GM23338 (cell line): ENCODE data around the gene DNAH9.

ENCODE experiments used
- CREB1 ChIP-seq: fragments of 250-450 bp; sonication (Bioruptor Pico); IDR thresholded peaks from 2 replicates; pipeline ENCODE4 v1.5.0; 2020; ENCODE audit warnings: low read depth, mild to moderate bottlenecking, moderate library complexity
- CTCF ChIP-seq, 2 experiments: fragments of 200-600 bp in 1 of 2; sonication (generic) in 1 of 2; conservative IDR thresholded peaks; 2 replicates each; pipeline versions ENCODE4 v1.5.1 to v1.6.1; 2016 to 2017; ENCODE audit warnings: antibody characterized with exemption in 2 of 2, low read depth in 2 of 2, mild to moderate bottlenecking in 2 of 2, moderate library complexity in 1 of 2
- ETS1 ChIP-seq: IDR thresholded peaks from 2 replicates; pipeline ENCODE4 v1.6.1; 2016; ENCODE audit warnings: antibody characterized with exemption
- EZH2 ChIP-seq: fragments of 200-600 bp; sonication (generic); IDR thresholded peaks from one replicate; pipeline ENCODE4 v1.8.0; 2017; ENCODE audit warnings: antibody characterized with exemption, mild to moderate bottlenecking, low read depth; ENCODE audit not compliant: unreplicated experiment
- EZH2phosphoT487 ChIP-seq: fragments of 200-600 bp; sonication (generic); IDR thresholded peaks from one replicate; pipeline ENCODE4 v1.8.1; 2018; ENCODE audit warnings: antibody characterized with exemption; ENCODE audit not compliant: unreplicated experiment
- POLR2AphosphoS5 ChIP-seq: IDR thresholded peaks from 2 replicates; pipeline ENCODE4 v1.6.1; 2016; ENCODE audit warnings: antibody characterized with exemption, low read depth
- REST ChIP-seq: IDR thresholded peaks from one replicate; pipeline ENCODE4 v1.6.1; 2018; ENCODE audit warnings: antibody characterized with exemption; ENCODE audit not compliant: unreplicated experiment

DNA sequence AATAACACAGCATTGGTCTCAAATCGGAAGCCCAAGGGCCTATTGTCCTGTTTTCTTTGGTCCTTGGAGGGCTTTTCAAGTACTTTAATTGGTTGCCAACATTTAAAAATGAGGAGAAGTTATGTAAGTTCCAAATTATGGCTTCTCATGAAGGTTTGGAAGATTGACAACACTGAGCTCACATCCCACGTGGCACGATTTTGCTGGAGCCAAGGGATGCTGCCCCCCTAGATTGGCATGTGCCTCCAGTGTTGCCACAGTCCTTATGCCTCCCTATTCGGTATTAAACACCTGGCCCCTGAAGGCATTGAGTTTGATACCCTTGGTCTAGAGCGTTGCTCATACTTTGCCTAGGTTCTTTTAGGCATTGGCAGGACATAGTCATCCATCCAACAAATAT lies 291.0 kb downstream of the DNAH9 start:
- TF ChIP-seq EZH2 (no peak), CTCF (conservative IDR thresholded peaks at IDR 0.05; ENCODE audit: low read depth in 2 of 2) (no peak), REST (no peak), CREB1 (CRISPR knock-in tag) (no peak), POLR2AphosphoS5 (no peak), ETS1 (no peak), EZH2phosphoT487 (no peak)
